T-helper 17 cell (primary cell): ENCODE results near the gene UMODL1. TPM values are rescaled to one million over a fixed set of nuclear protein-coding genes. Genes with fewer than 3 reads are reported as not detected.
"Not testable (repeated sequence)": the region's sequence is repeated elsewhere in the genome, so short reads cannot be mapped to it uniquely, and the experiment has no call there.

Experiments
- ATAC-seq: fragments of 150-1000 bp; cut with Tn5 transposase; 2 replicates; pipeline ENCODE4 v1.10.0; 2021; ENCODE audit warnings: mild to moderate bottlenecking, moderate library complexity
- DNase-seq, 3 donors: peaks; one replicate each; pipeline versions ENCODE4 v3.0.0 to v3.0.0-alpha.2; 2020 to 2021
- H3K9me3 ChIP-seq: one replicate; pipeline ENCODE4 v1.7.0; 2013; ENCODE audit warnings: low read length, mild to moderate bottlenecking; ENCODE audit not compliant: control insufficient read depth, poor library complexity, severe bottlenecking
- H3K27ac Mint-ChIP-seq: one replicate; pipeline ENCODE4 v1.8.0; 2022; ENCODE audit warnings: mild to moderate bottlenecking, moderate library complexity, mixed read lengths
- H3K27me3 Mint-ChIP-seq: one replicate; pipeline ENCODE4 v1.8.0; 2022; ENCODE audit warnings: mixed read lengths
- H3K36me3 Mint-ChIP-seq: one replicate; pipeline ENCODE4 v1.8.0; 2022; ENCODE audit warnings: low read depth, mixed read lengths
- H3K4me1 Mint-ChIP-seq: one replicate; pipeline ENCODE4 v1.8.0; 2022; ENCODE audit warnings: mild to moderate bottlenecking, mixed read lengths
- H3K4me3 Mint-ChIP-seq: one replicate; pipeline ENCODE4 v1.8.0; 2022; ENCODE audit warnings: mild to moderate bottlenecking, moderate library complexity, mixed read lengths
- total RNA-seq, 4 donors: library from RNA in 2 of 4; stranded (reverse) in 2 of 4; gene quantifications; one replicate each; pipeline ENCODE4 v1.2.3 and lab custom pipeline; 2022 to 2026

UMODL1 gene
- total RNA-seq, 2 donors from 2014 or later = 0.23 to 0.99 TPM

DNA sequence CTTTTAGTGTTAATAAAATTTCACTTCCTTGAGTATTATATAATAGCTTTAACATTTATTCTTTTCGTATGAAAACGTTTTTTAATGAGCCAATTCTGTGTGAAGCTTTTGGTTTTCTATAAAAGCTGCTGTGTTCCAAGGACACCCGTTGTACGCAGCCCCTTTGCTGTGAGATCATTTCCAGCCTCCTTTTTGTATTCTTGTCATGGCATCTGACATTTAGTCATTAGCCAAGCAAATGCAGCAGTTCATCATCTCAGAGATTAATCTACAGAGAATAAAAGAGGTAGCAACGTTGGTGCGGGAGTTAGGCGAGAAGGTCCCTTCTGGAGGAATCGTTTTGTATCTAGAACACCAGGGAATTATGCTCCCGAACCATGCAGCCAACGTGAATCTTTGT, 1.3 kb upstream of the UMODL1 start:
- peaks cover 13% of the 10 kb centered on the region for H3K4me1 Mint-ChIP-seq
- no peak for ATAC-seq
- peaks cover 4% of the 10 kb centered on the region for H3K27me3 Mint-ChIP-seq
- H3K27ac Mint-ChIP-seq = no peak overlapping the region
- H3K9me3 ChIP-seq = no peaks in the 10 kb centered on the region
- DNase-seq = no peak
- no peaks in the 10 kb centered on the region for H3K36me3 Mint-ChIP-seq
- no peak overlapping the region for H3K4me3 Mint-ChIP-seq

DNA sequence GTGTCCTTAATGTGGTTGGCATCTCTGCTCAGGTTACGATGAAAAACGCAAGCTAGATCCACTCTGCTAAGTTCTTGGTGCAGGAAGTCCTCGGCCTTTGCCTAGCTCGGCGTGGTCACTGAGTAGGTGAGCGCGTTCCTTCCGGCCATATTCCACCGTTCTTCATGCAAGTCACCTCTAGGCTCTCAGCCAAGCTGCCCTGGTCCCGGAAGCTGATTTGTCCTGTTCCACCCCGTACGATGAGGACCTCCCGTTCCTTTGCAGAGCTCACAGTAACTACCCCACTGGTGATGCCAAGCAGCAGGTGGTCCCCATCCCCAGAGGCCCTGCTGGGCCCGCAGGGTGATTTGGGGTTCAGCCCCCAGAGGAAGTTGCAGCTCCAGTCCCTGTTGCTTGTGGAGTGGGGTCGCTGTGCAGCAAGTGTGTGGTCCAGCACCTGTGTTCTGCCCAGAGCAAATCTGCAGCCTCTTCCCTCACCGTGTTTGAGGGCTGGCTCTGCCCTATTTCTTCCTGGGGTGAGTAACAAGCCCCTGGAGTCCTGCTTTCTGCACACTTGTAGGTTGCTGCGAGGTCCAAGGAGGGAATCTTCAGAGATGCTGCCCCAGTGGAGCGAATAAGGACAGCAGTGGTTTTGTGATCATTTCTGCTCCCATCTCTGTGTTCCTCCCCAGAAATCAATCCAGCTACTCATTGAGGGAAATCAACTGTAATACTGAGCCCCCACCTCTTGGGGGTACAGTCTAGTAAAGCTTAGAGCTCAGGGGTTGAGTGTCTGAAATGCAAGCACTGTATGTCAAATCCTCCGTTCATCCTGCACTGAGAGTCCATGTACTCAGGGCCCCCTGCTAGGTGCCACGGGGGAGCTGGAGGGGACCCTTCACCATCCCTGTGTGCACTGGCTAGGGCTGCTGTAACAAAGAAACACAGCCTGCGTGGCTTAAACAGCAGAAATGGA, 2.3 kb downstream of the UMODL1 start:
- ATAC-seq (no peak), DNase-seq (no peak)
- no peaks in the 10 kb centered on the region for H3K9me3 ChIP-seq
- Mint-ChIP-seq H3K27me3 (peaks cover 4% of the 10 kb centered on the region), H3K36me3 (no peaks in the 10 kb centered on the region), H3K27ac (peak overlapping the region; percentile 4), H3K4me1 (peaks cover 13% of the 10 kb centered on the region), H3K4me3 (peak overlapping the region; percentile 39)

DNA sequence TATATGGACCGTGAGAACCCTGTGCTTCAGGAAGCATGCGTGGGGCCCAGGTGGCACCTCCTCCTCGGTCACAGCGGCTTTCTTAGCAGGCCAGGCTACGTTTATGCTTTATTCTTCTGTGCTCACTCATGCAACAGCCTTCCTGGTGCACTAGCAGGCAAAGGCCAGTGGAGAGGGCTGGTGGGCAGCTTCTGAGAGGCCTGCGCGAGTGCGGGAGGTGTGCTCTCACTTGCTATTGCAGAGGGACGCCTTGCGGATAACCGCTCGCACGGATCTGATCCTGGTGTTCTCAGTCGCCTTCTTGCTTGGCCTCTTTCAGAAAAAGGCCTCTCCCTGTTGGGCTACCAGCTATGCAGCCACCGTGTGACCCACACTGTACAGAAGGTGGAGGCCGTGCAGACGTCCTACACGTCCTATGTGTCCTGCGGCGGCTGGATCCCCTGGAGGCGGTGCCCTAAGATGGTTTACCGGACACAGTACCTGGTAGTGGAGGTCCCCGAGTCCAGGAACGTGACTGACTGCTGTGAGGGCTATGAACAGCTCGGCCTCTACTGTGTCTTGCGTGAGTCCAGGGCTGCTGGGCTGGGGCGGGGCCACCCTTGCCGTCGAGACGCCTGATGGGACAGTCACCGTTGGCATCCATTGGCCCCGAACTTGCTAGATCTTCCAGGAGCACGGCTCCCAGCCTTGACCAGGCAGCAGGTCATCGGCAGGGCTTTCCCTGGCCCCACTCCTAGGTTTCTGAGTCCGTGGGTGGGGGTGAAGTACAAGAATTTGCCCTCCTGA, 4.8 kb downstream of the UMODL1 start:
- Mint-ChIP-seq H3K27ac (no peak overlapping the region), H3K4me3 (no peak overlapping the region), H3K36me3 (no peaks in the 10 kb centered on the region), H3K27me3 (peaks cover 4% of the 10 kb centered on the region), H3K4me1 (peaks cover 10% of the 10 kb centered on the region)
- no peaks in the 10 kb centered on the region for H3K9me3 ChIP-seq
- no peak for DNase-seq
- no peak for ATAC-seq

DNA sequence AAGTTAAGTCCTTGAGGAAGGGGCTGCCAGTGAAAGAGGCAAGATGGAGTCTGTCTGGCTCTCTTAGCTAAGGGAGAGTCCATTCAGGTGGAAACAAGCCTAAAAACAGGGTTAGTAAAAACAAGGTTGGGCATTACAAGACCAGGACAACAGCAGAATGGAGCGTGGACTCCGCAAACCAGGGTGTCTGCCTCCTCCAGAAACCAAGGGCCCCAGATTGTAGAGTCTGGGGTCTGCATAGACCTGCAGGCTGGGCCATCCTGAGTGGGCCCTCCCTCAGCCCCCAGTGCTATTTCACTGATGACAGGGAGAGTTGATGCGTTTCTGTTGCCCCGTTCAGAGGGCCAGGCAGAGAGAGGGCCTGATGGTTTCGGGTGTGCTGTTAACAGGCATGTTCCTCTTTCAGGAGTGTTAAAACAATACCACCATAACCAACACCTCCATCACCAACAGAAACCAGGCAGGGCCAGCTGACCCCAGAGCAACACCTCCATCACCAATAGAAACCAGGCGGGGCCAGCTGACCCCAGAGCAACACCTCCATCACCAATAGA, 6.6 kb downstream of the UMODL1 start:
- not testable (repeated sequence) for H3K36me3 Mint-ChIP-seq, ATAC-seq, H3K4me1 Mint-ChIP-seq, H3K27me3 Mint-ChIP-seq, H3K4me3 Mint-ChIP-seq, H3K27ac Mint-ChIP-seq, DNase-seq, H3K9me3 ChIP-seq

DNA sequence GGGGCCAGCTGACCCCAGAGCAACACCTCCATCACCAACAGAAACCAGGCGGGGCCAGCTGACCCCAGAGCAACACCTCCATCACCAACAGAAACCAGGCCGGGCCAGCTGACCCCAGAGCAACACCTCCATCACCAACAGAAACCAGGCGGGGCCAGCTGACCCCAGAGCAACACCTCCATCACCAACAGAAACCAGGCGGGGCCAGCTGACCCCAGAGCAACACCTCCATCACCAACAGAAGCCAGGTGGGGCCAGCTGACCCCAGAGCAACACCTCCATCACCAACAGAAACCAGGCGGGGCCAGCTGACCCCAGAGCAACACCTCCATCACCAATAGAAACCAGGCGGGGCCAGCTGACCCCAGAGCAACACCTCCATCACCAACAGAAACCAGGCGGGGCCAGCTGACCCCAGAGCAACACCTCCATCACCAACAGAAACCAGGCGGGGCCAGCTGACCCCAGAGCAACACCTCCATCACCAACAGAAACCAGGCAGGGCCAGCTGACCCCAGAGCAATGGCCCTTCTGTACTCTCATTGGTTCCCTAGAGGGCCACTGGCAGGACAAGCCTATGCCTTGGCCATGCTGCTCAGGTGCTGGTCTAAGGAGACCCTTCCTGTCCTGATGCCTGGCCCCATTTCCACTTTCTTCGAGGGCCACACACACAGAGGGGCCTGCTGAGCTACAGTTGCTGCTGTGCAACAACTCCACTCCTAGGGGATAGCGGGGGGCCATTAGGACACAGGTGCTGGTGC, 7.3 kb downstream of the UMODL1 start:
- H3K4me1 Mint-ChIP-seq, H3K4me3 Mint-ChIP-seq, H3K27ac Mint-ChIP-seq, H3K36me3 Mint-ChIP-seq, ATAC-seq, H3K9me3 ChIP-seq, H3K27me3 Mint-ChIP-seq, DNase-seq: not testable (repeated sequence)

DNA sequence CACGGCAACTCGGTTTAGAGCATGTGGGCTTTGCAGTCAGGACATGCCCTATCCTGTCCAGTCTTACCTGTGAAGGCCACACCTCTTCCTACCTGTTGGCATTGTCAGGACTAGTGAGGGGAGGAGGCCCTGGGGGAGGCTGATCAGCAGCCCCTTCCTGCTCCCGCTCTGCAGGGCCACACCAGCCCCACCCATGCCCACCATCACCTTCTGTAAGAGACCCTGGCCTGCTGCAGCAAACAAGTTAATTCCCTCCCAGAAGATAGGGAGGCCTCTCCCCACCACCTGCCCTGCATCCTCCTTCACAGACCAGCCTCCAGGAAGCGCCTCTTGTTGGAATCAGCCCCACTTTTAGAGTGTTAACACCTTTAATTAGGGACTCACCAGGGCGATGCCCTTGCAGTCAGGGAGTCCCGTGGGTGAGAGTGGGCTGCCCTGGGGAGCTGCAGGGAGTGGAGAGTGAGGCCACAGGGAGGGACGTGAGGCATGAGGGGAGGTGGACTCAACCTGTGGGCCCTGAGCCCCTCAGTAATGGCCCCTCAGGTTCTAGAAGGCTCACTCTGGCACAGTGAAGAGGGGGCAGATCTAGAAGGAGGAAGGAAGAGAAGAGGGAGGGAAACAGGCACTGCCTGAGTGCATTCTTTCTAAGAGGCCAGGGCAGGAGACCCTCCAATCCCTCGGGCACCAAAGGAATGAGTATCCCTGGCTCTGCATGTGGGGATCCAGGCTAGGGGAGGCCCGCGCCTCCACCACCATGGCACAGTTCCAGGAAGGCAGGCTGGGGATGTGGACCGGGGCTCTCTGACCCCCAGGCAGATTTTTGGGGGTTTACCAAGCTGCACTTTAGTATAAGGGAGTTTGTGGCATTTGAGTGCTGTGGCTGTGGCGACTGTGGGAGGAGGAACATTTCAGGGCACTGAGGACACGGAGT, 8.2 kb downstream of the UMODL1 start:
- Mint-ChIP-seq H3K27me3 (peaks cover 5% of the 10 kb centered on the region), H3K4me3 (no peak overlapping the region), H3K27ac (no peak overlapping the region), H3K4me1 (peaks cover 4% of the 10 kb centered on the region), H3K36me3 (no peaks in the 10 kb centered on the region)
- H3K9me3 ChIP-seq = no peaks in the 10 kb centered on the region
- ATAC-seq (no peak), DNase-seq (no peak)

DNA sequence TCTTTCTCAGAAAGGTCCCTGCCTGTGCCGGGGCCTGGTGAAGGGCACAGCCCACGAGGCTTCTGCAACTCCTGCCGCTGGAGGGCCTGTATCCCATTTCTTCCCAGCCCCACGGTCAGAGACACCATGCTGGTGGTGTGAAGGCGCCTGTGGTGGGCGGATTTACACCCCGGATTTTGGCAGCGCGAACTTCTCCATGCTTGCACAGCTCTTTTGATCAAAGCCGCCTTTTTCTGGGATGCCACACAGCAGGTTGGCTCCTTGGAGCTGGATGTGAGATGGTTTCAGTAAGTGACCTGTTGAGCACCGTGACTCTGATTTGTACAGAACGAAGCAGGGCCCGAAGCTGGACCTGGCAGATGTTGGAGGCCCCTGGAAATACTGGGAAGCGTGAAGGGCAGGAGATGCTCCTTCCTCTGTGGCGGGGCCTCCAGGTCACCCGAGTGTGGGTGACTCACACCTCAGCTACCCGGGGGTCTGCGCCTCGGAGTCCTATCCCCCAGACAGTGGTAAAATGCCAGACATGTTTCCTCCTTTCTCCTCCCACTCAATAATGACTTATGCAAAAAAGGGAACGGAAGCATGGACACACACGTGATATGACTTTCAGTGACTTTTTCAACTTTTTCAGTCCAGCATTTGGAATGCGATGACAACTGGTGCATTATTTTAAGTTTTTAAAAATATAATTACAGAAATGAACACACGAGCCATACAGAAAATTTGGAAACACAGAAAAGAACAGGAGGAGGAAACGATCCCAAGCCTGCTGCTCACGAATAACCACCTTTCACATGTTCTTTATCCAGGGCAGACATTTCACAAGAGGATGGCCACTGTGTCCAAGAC, 9.0 kb downstream of the UMODL1 start:
- Mint-ChIP-seq H3K27me3 (peaks cover 5% of the 10 kb centered on the region), H3K4me1 (peaks cover 4% of the 10 kb centered on the region), H3K27ac (no peak overlapping the region), H3K4me3 (no peak overlapping the region), H3K36me3 (no peaks in the 10 kb centered on the region)
- no peak for ATAC-seq
- no peak for DNase-seq
- H3K9me3 ChIP-seq = no peaks in the 10 kb centered on the region

DNA sequence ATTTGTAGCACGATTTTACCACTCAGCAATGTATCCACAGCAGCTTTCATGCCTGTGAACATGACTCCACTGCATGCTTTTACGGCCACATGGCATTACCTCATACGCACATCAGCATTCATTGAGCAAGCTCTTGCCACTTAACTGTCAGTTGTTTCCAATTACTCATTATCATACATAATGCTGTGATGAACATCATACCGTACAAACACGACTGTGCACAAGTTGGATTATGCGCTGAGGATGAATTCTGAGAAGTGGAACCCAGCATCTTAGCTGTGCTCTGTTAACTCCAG, 9.6 kb downstream of the UMODL1 start:
- Mint-ChIP-seq H3K4me1 (peaks cover 2% of the 10 kb centered on the region), H3K27ac (no peak overlapping the region), H3K36me3 (no peaks in the 10 kb centered on the region), H3K4me3 (no peak overlapping the region), H3K27me3 (peaks cover 5% of the 10 kb centered on the region)
- DNase-seq (no peak), ATAC-seq (no peak)
- H3K9me3 ChIP-seq = no peaks in the 10 kb centered on the region

DNA sequence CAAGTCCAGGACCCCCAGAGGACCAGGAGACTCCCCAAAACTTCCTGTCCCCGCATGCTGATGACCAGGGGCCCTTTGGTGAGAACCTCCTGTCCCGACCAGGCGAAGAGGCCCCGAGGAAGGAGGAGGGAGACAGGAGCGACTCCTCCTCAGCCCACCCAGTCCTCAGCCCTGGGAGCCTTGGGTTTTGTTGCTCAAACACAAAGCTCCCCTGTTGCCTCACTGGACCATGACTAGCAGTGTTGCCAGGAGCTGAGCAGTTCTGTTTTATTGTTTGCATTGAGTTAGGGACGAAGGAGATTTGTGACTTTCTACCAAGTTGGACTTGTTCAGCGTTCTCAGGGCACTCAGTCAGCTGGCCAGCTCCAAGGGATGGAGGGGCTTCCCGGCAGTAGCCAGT, 10.0 kb downstream of the UMODL1 start:
- peaks cover 2% of the 10 kb centered on the region for H3K4me1 Mint-ChIP-seq
- no peak for DNase-seq

DNA sequence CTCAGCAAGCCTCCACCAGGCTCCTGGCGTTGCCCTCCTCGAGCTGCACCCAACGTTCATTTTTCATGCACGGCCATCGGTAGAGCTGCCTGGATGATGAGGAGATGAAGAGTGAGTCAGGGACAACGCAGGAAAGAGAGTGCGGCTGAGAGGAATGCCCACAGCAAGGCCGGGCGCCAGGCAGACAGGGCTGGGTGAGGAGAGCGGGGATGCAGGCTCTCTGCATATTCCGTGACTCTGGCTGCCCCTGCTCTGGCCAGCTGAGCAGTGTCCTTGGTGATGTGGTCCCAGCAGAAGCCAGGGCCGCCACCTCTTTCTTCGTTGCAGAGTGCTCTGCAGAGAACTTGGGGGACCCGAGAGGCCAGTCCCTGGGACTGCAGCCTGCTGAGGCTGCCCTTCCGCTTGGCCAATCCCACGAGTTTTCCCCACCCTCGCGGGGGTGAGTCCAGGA, 10.8 kb downstream of the UMODL1 start:
- H3K4me3 Mint-ChIP-seq = no peak overlapping the region
- DNase-seq (no peak), ATAC-seq (no peak)
- H3K27me3 Mint-ChIP-seq = peaks cover 5% of the 10 kb centered on the region
- H3K27ac Mint-ChIP-seq = no peak overlapping the region
- no peaks in the 10 kb centered on the region for H3K36me3 Mint-ChIP-seq
- H3K4me1 Mint-ChIP-seq = peaks cover 2% of the 10 kb centered on the region
- no peaks in the 10 kb centered on the region for H3K9me3 ChIP-seq

More for the DNA sequence above, 10.0 kb downstream of the UMODL1 start:
- H3K9me3 ChIP-seq = no peaks in the 10 kb centered on the region
- no peak for ATAC-seq
- Mint-ChIP-seq H3K4me3 (no peak overlapping the region), H3K36me3 (no peaks in the 10 kb centered on the region), H3K27me3 (peaks cover 5% of the 10 kb centered on the region), H3K27ac (no peak overlapping the region)

DNA sequence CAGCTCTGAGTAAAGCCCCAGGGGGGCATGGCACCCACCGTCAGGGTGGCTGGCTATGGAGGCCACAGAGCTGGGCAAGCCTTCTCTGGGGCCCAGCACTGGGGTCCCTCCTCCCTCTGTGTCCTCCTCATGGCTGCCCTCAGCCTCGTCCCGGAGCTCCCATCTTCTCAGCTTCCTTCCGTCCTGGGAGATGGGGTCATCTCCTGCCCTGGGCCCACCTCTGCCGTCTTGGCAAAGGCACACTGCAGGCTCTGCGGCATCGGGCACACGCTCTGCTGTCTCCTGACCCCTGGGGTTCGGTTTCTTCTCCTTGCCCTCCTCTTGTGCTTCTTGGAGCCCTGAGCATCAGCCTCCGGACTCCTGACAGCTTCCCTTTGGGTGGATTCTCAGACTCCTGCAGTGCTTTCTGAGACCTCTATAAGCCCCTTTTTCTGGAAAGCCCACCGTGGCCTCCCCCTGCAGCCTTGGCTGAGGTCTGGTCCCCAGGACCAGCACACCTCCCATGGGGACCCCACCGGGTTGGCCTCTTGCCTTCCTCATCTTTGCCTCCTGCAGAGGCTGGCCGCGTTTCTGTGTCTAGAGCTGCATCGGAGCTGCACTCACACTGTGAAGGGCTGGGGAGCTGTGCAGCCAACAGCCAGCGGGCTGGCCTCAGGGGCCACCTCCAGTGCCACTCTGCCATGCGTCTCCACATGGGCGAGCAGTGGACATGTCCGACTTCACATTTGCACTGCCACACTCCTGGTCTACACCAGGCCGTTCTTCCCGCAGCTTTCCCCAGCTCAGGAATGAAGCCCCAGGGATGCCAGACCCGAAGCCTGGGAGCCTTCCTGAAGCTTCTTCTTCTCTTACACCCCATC, 11.6 kb downstream of the UMODL1 start:
- peaks cover 5% of the 10 kb centered on the region for H3K27me3 Mint-ChIP-seq
- no peak overlapping the region for H3K27ac Mint-ChIP-seq
- no peak for DNase-seq
- H3K9me3 ChIP-seq = no peaks in the 10 kb centered on the region
- H3K4me1 Mint-ChIP-seq = peaks cover 2% of the 10 kb centered on the region
- no peaks in the 10 kb centered on the region for H3K36me3 Mint-ChIP-seq
- no peak overlapping the region for H3K4me3 Mint-ChIP-seq
- ATAC-seq = no peak
